Kasumi-1 (cell line): ENCODE results near the gene GIMAP4.
"Not testable (repeated sequence)": the region's sequence is repeated elsewhere in the genome, so short reads cannot be mapped to it uniquely, and the experiment has no call there.

ENCODE experiments used
- DNase-seq, 2 experiments: peaks; one replicate each; lab custom pipeline; 2025; lab: John Stamatoyannopoulos, UW

The GIMAP4 gene

GRCh38 chr7:150567169-150567568 lies at the start of gene GIMAP4:
Gene GIMAP4, plus strand, starts transcription at chr7:150567390. Its CDS starts 2,512 bp downstream, at chr7:150569902.
- peak in 1 of 2 experiments; percentile 10 for DNase-seq

- DNase-seq: no peak
These were observed 47.9 kb upstream of the GIMAP4 start for GRCh38 chr7:150519310-150519709.

- no peak for DNase-seq
These were observed 47.0 kb upstream of the GIMAP4 start for GRCh38 chr7:150520145-150520544.

GRCh38 chr7:150522931-150523330 lies 44.3 kb upstream of the GIMAP4 start:
- DNase-seq: not testable (repeated sequence)

DNA sequence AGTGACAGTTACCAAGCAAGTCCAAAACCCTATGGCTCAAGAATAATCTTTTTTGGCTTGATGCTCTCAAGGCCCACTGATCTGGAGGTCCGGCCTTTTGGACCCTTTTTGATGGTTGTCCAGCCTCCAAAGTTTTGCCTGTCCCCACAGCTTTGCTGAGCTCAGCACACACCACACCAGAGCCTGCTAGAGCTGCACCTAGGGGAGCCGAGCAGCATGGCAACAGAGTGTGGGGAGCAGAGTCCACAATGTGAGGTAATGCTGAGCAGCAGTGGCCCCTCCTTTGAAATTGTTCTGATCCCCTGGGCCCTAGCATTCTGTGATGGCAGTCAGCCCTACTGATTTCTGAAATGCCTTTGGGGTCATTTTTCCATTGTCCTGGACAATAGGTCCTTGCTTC lies 43.2 kb upstream of the GIMAP4 start:
- no peak for DNase-seq

- no peak for DNase-seq
These were observed 35.5 kb upstream of the GIMAP4 start for GRCh38 chr7:150531704-150532103.

- no peak for DNase-seq
These were observed 28.9 kb upstream of the GIMAP4 start for GRCh38 chr7:150538259-150538658.

DNA sequence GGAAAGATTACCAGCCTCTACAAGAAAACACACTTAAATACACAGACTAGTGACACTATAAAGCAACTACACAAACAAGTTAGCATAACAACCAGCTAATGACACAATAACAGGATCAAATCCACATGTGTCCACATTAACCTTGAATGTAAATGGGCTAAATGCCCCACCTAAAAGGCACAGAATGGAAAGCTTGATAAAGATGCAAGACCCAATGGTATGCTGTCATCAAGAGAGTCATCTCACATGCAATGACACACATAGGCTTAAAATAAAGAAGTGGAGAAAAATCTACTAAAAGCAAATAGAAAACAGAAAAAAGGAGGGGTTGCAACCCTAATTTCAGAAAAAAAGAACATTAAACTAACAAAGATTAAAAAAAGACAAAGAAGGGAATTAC lies 14.0 kb upstream of the GIMAP4 start:
- DNase-seq: no peak

DNA sequence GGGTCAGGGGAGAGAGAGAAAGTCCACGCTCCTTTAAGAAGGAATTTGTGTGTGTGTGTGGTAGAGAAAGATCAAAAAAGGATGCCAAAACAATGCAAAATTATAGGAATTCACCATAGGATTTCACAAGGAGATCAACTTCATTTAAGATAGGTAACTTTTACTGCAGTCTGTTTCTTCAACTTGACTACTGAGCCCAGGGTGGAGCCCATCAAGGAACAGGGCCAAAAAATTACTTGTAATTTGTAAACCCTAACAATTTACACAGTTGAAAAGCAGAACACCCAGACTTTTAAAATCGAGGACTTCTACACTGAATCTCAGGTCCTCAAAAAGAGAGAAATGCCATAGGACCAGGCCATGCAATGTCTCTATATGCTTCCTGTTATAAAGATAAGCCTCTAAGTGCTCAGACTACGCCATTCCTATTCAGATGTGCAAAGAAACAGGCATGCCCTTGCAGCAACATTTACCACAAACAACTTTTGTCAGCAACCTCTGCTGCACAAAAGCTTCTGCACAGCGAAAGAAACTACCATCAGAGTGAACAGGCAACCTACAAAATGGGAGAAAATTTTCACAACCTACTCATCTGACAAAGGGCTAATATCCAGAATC lies 10.6 kb upstream of the GIMAP4 start:
- no peak for DNase-seq

DNA sequence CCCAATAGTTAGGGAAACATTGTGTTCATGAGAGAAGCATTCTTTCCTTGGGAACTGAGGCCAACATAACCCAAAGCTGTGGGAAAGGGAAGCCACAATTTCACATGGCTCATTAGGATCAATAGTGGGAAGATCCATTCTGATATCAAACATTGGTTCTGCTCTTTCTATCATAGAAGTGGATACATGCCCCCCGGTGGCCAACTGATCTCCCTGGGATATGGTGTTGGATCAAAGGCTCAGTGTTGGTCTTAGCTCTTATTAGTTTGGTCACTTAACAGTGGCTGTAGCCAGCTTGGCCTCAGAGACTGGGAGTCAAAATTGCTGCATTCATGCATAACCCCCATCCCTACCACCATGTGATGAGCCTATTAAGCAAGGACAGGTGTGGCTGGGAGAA lies 6.7 kb upstream of the GIMAP4 start:
- no peak for DNase-seq

- no peak for DNase-seq
These were observed 4.3 kb upstream of the GIMAP4 start for GRCh38 chr7:150562919-150563318.

DNA sequence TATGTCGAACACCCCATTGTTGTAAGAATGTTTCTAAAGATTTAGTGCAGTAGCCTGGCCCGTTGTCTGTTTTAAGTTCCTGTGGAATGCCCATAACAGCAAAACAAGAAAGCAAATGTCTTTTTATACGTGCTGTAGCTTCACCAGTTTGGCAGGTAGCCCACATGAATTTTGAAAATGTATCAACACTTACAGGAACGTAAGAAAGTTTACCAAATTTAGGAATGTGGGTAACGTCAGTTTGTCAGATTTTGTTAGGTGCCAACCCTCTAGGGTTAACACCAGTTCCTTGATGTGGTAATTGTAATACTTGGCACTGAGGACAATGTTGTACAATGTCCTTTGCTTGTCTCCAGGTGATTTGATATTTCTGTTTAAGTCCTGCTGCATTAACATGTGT lies 3.2 kb upstream of the GIMAP4 start:
- DNase-seq: no peak

DNA sequence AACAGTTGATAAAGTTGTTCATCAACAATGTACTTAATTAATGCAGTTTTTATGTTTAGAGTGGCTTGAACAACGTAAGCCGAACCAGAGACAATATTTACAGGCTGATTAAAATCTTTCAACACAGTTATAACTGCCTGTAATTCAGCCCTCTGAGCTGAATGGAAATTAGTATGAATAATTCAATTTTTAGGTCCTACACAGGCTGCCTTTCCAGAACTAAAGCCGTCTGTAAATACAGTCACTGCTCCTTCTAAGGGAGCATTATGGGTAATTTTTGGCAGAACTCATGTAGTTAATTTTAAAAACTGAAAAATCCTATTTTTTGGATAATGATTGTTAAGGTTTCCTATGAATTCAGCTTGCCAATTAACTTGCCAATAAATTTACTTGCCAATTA lies 2.6 kb upstream of the GIMAP4 start:
- DNase-seq: no peak

- DNase-seq: no peak
These were observed 2.0 kb upstream of the GIMAP4 start for GRCh38 chr7:150565239-150565638.

DNA sequence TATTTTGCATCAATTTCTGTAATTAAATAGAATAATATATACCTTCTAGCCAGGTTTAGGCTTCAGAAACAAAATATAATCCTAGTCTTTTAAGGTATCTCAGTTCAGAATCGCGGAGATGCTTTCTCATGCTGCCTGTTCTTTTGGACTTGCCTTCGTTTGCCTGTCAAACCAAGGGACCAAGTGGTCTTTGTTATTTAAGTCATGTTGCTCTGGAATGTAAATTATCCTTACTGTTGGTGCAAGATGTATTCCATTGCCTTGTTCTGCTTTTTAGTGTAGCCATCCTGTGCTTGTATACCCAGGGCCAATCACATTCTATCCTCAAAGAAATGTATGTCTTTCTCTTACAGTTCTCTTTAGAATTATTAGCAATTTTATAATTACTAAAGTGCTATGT lies 1.1 kb upstream of the GIMAP4 start:
- DNase-seq: no peak

DNA sequence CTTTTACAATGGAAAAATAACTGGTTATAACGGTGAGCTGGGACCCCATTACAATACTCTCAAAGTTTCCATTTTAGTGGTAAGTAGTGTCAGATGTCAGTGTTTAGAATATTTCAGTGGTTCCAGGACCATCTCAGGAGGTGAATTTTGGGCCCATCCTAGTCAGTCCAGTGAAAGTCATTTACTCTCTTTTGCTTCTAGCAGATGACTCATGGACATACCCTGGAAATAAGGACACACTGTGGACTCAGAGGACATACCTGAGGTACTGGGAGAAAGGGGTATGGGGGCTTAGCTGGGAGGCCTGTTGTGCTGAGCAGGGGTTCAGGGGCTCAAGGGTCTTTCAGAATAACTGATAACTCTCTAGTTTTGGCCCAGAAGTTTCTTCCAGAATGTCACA lies 618 bp upstream of the GIMAP4 start:
- no peak for DNase-seq

DNA sequence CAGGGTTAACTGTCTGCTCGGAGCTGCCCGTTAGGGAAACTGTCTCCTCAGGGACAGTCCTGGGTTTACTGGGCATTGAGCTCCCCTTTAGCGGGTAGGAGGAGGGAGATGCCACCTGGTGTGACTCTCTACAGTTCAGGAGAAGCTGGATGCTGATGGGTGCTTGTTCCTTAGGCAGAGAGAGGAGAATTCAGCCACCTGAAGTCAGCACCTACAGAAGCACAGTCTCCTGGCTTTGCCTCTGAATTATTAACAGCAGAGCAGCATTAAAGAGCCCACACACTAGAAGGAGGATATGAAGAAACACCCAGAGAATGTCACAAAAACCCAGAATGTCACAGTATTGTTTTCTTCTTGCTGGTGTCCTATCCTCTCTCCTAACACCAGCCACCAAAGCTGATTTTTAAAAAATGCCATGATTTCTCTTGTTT lies 696 bp downstream of the GIMAP4 start:
- no peak for DNase-seq

DNA sequence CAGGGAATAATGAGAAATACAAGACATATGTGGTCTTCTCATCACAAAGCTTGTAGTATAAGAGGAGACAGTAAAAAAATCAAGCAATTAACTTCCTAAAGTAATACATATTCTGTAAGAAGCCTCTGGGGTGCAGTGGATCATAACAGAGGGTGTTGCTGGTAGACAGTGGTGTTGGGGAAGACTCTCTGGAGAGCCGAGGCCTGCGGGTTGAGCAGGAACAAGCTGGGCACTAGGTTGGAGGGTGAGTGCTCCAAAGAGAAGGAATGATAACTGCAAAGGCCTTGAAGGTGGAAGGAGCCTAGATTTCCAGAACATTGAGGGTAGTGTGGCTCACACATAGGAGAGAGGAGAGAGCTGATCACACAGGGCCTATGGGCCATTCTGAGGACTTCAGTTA lies 1.5 kb downstream of the GIMAP4 start:
- no peak for DNase-seq

DNA sequence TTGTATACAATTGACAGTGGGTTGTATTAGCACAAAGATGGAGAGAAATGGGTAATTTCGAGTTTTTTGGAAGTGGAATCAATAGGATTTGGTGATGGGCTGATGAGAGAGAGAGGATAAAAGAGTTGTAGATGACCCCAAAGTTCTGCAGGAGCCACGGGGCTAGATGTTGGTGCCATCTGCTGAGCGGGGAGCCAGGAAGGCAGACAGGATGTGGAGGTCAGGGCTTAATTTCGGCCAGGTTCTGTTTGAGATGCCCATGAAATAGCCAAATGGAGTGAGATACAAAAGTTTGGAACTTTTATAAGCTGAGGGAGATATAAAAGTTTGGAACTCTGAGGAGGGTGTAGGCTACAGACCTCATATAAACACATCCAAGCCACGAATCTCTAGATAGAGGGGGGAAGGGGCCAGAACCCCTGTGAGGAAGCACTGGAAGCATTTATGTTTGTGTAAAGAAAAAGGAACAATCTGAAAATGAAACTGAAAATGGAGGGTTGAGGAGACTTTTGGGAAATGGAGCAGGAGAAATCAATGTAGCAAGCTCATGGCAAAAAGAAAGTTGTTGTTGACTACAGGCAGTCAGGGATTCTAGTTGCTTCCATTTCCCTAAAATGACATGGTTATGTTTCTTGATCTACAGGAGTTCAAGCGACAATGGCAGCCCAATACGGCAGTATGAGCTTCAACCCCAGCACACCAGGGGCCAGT lies 2.2 kb downstream of the GIMAP4 start:
- no peak for DNase-seq

GRCh38 chr7:150570556-150571465 lies 3.6 kb downstream of the GIMAP4 start:
- DNase-seq: no peak

DNA sequence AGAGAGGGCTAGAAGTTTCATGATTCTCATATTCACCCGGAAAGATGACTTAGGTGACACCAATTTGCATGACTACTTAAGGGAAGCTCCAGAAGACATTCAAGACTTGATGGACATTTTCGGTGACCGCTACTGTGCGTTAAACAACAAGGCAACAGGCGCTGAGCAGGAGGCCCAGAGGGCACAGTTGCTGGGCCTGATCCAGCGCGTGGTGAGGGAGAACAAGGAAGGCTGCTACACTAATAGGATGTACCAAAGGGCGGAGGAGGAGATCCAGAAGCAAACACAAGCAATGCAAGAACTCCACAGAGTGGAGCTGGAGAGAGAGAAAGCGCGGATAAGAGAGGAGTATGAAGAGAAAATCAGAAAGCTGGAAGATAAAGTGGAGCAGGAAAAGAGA lies 5.3 kb downstream of the GIMAP4 start:
- DNase-seq: no peak

DNA sequence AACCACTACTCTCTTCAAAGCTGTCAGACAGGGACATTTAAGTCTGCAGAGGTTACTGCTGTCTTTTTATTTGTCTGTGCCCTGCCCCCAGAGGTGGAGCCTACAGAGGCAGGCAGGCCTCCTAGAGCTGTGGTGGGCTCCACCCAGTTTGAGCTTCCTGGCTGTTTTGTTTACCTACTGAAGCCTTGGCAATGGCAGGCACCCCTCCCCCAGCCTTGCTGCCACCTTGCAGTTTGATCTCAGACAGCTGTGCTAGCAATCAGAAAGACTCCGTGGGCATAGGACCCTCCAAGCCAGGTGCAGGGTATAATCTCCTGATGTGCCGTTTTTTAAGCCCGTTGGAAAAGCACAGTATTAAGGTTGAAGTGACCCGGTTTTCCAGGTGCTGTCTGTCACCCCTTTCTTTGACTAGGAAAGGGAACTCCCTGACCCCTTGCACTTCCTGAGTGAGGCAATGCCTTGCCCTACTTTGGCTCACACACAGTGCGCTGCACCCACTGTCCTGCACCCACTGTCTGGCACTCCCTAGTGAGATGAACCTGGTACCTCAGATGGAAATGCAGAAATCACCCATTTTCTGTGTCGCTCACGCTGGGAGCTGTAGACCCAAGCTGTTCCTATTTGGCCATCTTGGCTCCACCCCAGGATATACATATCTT lies 12.9 kb downstream of the GIMAP4 start:
- not testable (repeated sequence) for DNase-seq
